Measurements from ENCODE around the gene CD300LB.
"Not testable (repeated sequence)": the region's sequence is repeated elsewhere in the genome, so short reads cannot be mapped to it uniquely, and the experiment has no call there.

CD300LB gene

GRCh38 chr17:74490716-74491115 is 40.6 kb downstream of the CD300LB start:
- DNase-seq (ENCODE audit: low spot score), result no peak

- not testable (repeated sequence) for DNase-seq (ENCODE audit: low spot score)
These were observed 43.0 kb downstream of the CD300LB start for GRCh38 chr17:74488276-74488675.

- DNase-seq (ENCODE audit: low spot score), result no peak
These were observed 45.4 kb downstream of the CD300LB start for GRCh38 chr17:74485841-74486240.

GRCh38 chr17:74485022-74485743 is 46.1 kb downstream of the CD300LB start:
- no peak for DNase-seq (ENCODE audit: low spot score)

- DNase-seq (ENCODE audit: low spot score), result no peak
These were observed 47.2 kb downstream of the CD300LB start for GRCh38 chr17:74484066-74484465.

GRCh38 chr17:74481621-74482020 is 49.7 kb downstream of the CD300LB start:
- DNase-seq (ENCODE audit: low spot score), result no peak

- DNase-seq (ENCODE audit: low spot score), result no peak
These were observed 51.0 kb downstream of the CD300LB start for GRCh38 chr17:74480290-74480689.

- no peak for DNase-seq (ENCODE audit: low spot score)
These were observed 52.7 kb downstream of the CD300LB start for GRCh38 chr17:74478420-74479100.

GRCh38 chr17:74477411-74477810 is 53.9 kb downstream of the CD300LB start:
- no peak for DNase-seq (ENCODE audit: low spot score)

- no peak for DNase-seq (ENCODE audit: low spot score)
These were observed 56.1 kb downstream of the CD300LB start for GRCh38 chr17:74475189-74475588.

GRCh38 chr17:74474043-74474792 is 57.1 kb downstream of the CD300LB start:
- no peak for DNase-seq (ENCODE audit: low spot score)

- DNase-seq (ENCODE audit: low spot score), result no peak
These were observed 58.0 kb downstream of the CD300LB start for GRCh38 chr17:74473294-74473693.

- DNase-seq (ENCODE audit: low spot score), result no peak
These were observed 58.4 kb downstream of the CD300LB start for GRCh38 chr17:74472890-74473289.

GRCh38 chr17:74471341-74471740 is 59.9 kb downstream of the CD300LB start:
- DNase-seq (ENCODE audit: low spot score), result no peak
